ENCODE measurements around the gene LARGE2.

The LARGE2 gene

DNA sequence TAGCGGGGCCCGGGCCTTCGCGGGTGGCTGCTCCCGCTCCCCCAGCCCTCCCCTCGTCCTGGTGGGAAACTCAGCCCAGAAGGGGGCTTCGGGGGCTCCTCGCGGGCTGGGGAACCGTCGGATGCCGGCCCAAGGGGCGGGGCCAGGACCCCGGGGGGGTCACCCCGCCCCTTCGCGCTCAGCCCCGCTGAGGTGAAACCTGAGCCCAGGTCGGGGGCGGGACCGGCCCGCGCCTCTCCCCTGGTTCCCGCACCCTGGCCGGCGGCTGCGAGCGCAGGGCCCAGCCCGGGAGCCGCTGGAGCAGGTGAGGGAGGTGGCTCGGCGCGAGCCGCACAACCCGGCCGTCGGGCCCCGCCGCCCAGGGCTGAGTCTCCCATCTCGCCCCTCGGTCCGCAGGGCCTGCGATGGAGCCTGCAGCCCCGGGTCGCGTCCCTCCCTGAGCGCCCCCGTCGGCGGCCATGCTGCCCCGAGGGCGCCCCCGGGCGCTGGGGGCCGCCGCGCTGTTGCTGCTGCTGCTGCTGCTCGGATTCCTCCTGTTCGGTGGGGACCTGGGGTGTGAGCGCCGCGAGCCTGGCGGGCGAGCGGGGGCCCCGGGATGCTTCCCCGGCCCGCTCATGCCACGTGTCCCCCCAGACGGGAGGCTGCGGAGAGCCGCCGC, at the start of gene LARGE2:
TSS of gene LARGE2 (plus strand) at position 232 of the 658 bp plus-strand sequence. CDS start at position 459, 227 bp downstream.
- DNase-seq, result no peak

- no peak for DNase-seq
Measured at GRCh38 chr11:45876401-45876800, 46.1 kb upstream of the LARGE2 start.

DNA sequence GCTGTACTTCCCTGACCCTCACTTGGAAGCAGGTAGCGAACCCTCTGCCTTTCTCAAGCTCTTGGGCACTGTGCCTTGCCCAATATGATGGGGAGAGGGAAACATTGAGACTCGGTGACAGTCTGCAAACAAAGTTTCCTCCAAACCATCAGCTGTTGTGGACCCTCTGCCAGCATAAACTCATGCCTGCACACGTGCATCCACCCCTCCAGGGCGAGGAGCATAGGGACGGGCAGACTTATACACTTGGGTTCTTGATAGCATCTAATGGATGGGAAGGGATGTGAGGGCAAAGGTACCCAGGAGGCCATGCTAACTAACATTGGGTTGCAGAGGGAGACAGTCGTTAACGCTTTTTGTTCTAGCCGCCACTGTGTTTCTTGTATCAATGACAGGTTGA, 45.2 kb upstream of the LARGE2 start:
- DNase-seq, result no peak

- no peak for DNase-seq
Measured at GRCh38 chr11:45877845-45878244, 44.6 kb upstream of the LARGE2 start.

DNA sequence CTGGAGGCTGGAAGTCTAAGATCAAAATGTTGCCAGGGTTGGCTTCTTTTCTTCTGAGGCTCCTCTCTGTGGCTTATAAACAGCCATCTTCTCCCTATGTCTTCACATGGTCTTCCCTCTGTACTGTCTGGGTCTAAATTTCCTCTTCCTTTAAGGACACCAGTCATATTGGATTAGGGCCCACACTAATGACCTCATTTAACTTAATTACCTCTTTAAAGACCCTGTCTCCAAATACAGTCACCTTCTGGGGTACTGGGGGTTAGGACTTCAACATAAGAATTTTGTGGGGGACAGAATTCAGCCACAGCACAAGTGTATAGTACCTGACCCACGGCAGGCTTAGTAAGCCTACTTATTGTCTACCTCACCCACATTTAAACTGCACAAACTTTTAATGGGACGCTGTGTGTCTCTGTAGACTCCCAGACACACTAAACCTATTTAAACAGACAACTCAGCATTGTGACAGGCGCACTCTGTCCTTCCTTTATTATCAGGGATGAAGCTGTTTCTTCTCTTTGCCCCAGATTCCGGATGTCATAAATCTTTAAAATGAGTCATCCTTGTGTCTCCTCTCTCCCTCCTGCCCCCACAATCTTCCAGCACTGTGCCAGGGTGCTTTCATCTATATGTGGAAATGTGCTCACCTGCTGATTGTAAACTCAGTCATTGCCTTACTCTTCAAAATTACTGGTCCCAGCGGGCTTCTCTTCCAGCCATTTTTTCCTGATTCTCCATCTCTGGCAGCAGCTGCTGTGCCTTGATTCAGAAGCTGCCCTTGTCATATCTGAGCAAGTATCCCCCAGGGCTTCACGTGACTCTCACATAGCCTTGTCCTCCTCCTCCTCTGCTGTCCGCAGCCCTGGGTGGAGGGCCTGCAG, 42.4 kb upstream of the LARGE2 start:
- no peak for DNase-seq

DNA sequence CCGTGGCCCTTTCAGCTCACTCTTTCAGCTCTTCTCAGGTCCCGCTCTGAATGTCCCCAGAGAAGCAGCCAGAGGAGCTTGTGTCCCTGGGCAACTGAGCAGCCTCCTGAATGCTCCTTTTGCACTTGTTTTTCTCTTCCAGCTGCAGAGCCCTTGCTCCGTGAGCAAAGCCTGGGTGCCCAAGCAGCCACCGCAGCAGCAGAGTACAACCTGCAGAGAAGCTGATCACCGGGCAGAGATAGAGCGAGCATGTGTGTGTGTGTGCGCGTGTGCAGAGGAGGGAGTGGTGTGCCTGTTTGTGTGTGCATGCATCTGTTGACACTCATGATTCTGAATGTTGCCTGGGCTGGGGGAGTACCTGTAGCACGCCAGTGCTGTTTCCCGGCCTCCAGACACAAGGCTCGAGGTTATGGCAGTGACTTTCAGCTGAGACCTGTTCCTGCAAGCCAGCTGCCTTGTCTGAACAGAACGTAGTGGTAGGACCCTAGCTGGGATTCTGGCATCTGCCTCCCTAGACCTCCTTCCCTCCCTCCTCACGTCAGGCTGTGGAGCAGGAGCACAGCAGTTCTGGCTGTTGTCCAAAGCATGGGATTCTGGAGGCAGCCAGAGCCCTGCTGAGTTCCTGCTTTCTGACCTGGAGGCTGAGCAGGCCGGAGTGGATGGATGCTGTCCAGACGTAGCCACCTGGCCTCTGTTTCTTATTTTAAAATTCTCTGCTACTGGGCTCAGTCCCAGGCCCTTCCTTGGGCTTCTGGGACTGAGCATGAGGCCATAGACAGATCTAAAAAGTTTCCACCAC, 41.5 kb upstream of the LARGE2 start:
- DNase-seq, result no peak

GRCh38 chr11:45881708-45882368, 40.6 kb upstream of the LARGE2 start:
- DNase-seq, result no peak

- DNase-seq, result no peak
Measured at GRCh38 chr11:45884596-45885185, 37.8 kb upstream of the LARGE2 start.

GRCh38 chr11:45885274-45885920, 37.1 kb upstream of the LARGE2 start, which contains the start of gene MAPK8IP1:
TSS of gene MAPK8IP1 (plus strand) at chr11:45885651. CDS start at chr11:45885821, 170 bp downstream.
- peak; percentile 47 to 53 for DNase-seq

GRCh38 chr11:45885921-45886721, 36.3 kb upstream of the LARGE2 start:
- DNase-seq, result no peak

- DNase-seq, result no peak
Measured at GRCh38 chr11:45886816-45887520, 35.5 kb upstream of the LARGE2 start.

GRCh38 chr11:45887587-45887986, 34.9 kb upstream of the LARGE2 start:
- no peak for DNase-seq

DNA sequence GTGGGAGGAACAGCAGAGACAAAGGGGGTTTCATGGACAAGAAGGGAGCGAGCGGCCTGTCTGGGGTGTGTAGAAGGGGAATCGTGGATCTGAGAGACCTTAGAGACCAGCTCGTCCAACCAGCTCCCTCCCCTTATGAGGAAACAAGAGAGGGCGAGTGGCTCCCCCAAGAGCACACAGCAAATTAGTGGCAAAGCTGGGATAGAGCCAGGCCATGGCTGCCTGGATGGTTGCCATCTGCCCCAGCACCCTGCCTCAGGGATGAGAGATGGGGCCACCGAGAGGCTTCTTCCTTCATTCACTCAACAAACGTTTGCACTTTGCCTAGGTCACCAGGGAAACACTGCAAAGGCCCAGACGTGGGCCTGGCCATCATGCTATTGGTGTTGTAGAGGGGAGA, 32.9 kb upstream of the LARGE2 start:
- DNase-seq, result no peak

DNA sequence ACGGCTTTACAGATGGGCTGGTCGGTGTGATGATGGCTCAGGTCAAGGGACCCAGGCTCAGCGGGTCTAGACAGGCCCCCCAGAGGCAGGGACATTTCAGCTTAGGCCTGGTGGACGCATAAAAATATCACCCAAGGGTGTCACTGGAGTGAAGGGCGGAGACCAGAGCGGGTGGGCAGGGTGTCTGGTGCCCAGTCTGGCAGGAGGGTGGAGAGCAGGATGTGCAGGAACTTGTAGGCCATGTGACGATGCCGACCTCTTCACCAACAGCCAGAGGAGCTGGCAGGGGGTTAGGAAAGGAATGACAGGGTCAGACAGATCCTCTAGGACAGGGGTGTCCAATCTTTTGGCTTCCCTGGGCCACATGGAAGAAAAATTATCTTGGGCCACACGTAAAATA, 32.5 kb upstream of the LARGE2 start:
- DNase-seq, result no peak

- DNase-seq, result no peak
Measured at GRCh38 chr11:45890886-45891550, 31.4 kb upstream of the LARGE2 start.

DNA sequence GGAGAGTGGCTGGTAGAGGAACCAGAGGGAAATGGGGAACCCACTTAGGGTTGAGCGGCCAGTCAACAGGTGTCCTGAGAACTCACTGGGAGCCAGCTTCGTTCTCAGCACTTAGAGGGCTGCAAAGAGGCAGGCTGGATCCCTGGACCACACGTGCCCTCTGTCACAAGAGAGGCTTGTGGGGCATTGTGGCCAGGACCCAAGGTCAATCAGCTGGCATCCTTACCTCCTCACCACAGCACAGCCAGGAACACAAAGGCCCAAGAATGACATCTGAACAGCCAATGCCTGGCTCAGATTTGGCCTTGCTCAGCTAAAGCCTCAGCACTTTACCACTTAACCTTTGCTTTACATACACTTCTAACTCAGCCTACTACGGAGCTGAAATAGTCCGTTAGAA, 29.6 kb upstream of the LARGE2 start:
- DNase-seq, result no peak

GRCh38 chr11:45894555-45895247, 27.8 kb upstream of the LARGE2 start:
- DNase-seq, result no peak

- no peak for DNase-seq
Measured at GRCh38 chr11:45895553-45896259, 26.8 kb upstream of the LARGE2 start.

Data from stimulated activated CD4-positive, alpha-beta T cell treated with anti-CD3 and anti-CD28 coated beads, Interleukin-2, amount 100 ng/mL, for 48 hours (primary cell).